SHP77 (cell line): ENCODE measurements around the gene SLC22A15.
"Not testable (repeated sequence)": the region's sequence is repeated elsewhere in the genome, so short reads cannot be mapped to it uniquely, and the experiment has no call there.

Experiments
- DNase-seq, 2 experiments: peaks; one replicate each; lab custom pipeline; 2025; lab: John Stamatoyannopoulos, UW

SLC22A15 gene

DNA sequence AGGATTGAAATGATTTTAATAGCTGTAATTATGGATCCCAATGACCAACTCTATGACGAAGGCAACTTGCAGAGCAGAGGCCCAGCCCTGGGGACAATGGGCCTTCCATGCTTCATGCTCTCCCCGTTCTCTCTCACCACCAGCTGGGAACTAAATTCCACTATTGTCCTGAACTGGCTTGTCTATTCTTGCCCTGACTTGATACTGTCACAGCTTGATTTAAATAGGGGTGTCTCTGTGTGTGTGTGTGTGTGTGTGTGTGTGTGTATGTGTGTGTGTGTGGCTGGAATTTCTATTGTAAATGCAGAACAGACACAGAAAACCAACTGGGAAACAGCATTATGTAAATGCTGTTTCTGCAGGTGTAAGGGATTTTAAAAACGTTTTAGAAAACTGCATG lies 57.0 kb downstream of the SLC22A15 start:
- no peak for DNase-seq

DNA sequence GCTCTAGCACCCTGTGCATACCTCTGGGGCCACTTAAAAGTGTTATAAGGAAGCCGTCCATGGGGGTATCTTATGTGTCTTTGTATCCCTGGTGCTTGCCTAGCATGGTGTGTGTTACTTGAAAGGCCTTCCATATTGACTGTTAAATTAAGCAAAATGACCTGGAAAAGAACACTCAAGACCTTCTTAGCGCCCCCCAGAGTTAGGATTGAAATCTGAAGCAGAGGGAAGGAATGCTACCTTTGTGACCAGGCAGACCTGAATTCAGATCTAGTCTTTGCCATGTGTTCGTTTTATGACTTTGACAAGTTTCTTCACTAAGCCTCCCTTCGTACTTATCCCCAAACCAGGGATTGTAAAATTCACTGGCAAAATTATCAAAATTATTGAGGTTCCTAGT lies 59.9 kb downstream of the SLC22A15 start:
- no peak for DNase-seq

DNA sequence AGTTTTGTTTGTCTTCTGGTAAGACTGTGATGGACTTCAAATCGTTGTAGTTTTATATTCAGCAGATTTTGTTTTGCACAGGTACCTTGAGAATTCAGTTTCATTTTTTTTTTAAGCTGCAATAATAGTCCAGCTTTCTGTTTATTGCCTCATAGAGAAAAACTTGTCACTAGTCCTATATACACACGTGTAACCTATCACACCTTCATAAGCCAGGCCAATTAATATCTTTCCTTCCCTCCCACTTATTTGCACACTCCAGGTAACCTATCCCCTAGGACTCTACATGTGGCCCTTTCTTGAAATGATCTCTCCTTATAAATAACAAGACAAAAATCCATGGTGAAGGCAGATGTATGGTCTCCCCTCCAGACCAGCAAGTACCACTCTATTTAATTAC lies 62.4 kb downstream of the SLC22A15 start:
- no peak for DNase-seq

DNA sequence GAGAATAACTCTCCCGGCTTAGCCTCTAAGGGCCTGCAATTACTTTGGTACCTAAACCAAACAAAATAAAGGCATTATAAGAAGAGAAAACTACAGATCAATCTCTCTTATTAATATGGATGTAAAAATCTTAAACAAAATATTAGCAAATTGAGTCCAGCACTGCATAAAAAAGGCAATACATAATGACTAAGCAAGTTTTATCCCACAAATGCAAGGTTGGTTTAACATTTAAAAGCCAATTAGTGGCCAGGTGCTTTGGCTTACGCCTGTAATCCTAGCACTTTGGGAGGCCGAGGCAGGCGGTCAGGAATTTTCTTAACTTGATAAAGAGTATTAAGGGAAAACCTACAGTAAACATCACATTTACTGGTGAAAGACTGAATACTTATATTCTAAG lies 67.8 kb downstream of the SLC22A15 start:
- DNase-seq: no peak

DNA sequence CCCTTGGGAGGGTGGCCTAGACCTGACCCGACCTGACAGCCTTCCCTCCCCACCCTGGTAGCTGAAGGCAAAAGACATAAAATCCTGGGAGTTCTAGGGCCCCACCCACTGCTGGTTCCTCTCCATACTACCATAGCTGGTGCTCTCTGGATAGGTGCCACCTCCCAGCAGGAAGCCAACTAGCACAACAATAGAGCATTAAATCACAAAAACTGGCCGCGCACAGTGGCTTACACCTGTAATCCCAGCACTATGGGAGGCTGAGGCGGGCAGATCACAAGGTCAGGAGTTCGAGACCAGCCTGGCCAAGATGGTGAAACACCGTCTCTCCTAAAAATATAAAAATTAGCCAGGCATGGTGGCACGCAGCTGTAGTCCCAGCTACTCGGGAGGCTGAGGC lies 70.6 kb downstream of the SLC22A15 start:
- DNase-seq: not testable (repeated sequence)

DNA sequence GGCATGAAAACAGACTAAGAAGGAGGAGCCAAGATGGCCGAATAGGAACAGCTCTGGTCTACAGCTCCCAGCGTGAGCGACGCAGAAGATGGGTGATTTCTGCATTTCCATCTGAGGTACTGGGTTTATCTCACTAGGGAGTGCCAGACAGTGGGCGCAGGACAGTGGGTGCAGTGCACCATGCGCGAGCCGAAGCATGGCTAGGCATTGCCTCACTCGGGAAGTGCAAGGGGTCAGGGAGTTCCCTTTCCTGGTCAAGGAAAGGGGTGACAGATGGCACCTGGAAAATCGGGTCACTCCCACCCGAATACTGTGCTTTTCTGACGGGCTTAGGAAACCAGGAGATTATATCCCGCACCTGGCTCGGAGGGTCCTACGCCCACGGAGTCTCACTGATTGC lies 75.6 kb downstream of the SLC22A15 start:
- DNase-seq: not testable (repeated sequence)

DNA sequence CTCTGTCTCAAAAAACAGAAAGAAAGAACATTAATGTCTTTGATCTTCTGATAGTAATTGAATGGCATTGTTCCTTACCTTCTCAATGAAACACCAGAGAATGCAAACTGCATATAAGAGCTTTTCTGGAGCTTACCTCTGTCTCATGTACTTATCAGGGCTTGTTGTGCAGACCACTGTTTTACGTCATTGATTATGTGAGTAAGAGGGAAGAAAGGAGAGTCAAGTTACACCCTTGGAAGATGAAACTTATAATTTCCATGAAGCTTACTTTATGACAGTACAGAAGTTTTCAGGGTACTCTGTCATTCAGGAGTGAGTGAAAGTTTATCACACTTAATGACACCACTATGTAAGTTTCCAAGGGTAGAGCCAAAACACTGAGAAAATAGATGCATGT lies 85.9 kb downstream of the SLC22A15 start:
- DNase-seq: no peak

DNA sequence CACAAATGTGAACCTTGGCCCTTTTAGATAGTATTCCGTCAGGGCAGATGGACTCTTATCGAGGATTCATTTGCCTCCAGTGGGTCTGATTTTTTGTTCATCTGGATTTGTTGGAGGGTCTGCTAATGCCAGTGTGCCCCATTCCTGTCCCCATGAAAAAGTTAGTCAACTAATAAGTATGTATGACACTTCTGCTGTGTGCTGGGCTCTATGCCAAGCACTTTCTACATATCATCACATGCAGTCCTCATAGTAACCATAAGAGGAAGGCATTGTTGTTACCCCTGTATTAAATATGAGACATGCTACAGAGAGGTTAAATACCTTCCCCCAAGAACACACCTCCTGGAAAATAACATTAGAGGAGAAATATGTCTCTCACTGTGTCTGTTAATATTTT lies 88.3 kb downstream of the SLC22A15 start:
- DNase-seq: no peak

DNA sequence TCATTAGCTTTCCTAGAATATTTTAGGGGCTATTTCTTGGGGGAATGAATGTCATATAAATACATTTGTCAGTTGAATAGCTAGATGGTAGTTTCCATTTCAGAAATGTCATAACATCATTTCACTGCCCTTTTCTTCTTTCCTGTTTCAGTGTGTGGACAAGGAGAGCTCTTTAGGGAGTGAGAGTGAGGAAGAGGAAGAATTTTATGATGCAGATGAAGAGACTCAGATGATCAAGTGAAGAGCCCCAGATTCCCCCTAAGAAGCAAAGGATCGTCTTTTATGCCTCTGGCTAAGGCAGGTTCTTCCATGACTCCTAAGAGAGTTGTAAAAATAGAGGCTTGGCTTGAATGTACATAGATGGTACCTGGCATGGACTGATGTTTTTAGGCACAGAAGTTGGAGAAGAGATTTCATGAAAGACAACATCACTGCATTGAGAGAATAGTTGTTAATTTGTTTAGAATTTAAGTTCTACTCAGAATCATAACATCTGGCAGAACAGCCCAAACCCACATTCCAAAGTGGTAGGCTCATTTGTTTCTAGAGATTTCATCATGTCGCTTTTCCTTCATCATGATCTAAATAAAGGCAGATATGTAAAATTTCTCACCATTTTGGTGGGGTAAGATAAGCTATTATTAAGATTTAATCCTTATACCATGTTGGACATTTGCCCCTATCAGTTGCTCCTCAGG lies 90.7 kb downstream of the SLC22A15 start:
- no peak for DNase-seq

DNA sequence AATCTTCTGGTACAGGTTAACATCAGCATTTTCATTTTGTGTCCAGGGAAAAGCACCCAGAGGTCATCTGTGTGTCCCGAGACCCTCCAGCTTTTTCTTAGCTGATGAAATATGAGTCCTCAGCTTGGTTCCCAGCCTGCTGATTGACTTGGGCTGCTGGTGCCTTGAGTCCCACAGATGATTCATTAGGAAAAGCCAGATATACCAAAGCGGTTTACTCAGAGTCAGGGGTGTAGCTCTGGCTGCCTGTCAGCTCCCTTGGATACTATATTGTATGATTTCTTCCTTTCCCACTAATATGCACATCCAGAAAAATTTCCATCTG lies 91.2 kb downstream of the SLC22A15 start:
- DNase-seq: no peak

DNA sequence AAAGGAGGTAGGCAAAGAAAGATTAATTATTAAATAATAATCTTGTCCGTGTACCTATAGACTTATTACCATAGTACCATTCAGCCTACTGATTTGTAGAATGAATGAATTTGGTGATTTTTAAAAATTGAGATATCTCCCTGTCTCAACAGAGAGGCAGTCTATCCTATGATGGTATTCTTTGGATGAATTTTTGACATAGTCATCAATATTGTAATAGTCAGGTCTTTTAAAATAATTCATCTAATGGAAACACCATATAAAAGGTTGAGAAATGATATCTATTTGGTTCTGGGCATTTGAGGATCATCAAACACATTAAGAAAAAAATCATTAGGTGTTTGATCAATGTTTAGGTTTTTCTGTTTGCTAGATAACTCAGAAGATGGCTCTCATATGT lies 99.3 kb downstream of the SLC22A15 start:
- no peak for DNase-seq

DNA sequence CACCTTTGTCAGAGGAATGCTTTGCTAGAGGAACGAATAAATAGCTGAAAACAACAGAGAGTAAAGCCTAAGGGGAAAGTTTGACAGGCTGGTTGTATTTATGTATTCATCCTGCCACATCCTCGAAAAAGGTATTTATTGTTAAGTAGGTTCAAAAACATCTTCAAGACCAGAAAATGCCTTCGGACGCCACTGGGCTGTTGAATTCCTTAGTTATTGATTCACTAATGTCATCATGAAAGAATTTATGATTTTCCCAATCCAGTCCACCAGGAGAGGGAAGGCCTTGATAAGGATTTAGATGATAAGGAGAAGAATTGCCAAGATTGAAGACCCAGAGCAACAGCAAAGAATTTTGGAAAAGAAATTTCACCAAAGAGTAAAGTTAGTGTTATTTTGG lies 99.7 kb downstream of the SLC22A15 start:
- DNase-seq: no peak

DNA sequence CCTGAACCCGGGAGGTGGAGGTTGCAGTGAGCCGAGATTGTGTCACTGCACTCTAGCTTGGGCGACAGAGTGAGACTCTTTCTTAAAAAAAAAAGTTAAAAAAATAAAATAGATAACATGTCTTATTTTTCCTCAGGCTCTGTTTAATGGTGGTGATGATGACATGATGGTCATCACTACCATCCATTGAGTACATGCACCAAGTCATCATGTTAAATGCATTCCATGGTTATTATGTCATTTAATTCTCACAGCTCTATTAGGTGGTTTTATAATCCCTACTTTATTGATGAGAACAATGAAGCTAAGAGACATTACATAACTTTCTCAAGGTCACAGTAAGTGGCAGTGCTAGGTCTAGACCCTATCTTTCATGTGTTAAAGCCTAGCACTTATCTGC lies 100.5 kb downstream of the SLC22A15 start:
- DNase-seq: no peak

DNA sequence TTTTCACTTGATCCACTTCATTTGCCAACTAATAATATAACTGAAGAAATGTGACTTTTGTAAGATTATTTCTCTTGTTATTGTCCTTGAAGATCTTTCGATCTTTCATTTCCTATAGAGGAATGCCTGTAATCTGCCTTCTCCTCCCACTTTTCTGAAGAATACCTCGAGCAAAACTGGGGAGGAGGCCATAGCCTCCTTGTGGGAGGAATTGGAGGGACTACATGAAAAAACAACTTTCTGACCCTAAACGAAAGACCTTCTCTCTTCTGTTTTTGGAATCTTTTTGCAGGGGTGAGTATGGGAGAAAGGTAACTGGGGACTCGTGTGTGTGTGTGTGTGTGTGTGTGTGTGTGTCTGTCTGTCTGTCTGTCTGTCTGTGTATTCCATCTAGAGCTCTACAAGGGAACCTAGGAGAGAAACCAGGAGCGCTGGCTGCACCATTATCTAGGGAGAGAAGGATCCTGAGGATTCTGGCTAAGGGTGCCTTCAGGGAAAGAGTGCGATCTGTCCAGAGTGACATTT lies 102.4 kb downstream of the SLC22A15 start:
- DNase-seq: no peak

DNA sequence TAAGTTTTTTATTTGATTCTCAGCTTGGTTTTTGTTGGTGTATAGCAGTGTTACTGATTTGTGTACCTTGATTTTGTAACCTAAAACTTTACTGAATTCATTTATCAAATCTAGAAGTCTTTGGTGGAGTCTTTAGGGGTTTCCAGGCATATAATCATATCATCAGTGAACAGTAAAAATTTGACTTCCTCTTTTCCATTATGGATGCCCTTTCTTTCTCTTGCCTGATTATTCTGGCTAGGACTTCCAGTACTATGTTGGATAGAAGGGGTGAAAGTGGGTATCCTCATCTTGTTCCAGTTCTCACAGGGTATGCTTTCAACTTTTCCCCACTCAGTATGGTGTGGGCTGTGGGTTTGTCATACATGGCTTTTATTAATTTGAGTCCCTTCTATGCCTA lies 111.3 kb downstream of the SLC22A15 start:
- no peak for DNase-seq

DNA sequence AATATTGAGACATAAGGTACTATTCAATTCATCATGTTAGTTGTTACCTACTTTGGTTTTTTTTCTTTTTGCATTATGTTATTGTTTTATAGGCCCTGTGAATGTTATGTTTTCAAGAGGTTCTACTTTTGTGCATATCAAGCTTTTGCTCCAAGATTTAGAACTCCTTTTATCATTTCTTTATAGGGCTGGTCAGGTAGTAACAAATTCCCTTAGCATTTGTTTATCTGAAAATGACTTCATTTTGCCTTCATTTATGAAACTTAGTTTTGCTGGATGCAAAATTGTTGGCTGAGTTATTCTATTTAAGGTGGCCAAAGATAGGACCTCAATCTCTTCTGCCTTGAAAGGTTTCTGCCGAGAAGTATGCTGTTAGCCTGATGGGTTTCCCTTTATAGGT lies 113.6 kb downstream of the SLC22A15 start:
- DNase-seq: no peak

DNA sequence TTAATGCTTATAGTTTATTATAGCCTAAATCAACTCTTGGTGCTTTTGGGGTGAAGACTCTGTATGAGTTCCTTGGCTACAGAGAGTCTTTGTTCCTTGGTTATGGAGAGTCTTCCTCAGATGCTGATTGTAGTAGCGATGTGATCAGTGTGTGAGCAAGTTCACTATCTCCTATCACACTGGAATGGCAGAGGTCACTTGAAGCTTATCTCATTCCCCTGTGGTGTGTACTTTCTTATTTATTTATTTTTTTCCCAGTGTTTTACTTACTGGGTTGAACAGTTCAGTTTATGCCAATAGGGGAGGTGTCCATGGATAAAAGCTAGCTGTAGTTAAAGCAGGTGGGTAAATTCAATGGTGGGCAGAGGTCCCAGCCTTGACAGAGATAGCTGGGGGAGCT lies 114.8 kb downstream of the SLC22A15 start:
- DNase-seq: no peak

DNA sequence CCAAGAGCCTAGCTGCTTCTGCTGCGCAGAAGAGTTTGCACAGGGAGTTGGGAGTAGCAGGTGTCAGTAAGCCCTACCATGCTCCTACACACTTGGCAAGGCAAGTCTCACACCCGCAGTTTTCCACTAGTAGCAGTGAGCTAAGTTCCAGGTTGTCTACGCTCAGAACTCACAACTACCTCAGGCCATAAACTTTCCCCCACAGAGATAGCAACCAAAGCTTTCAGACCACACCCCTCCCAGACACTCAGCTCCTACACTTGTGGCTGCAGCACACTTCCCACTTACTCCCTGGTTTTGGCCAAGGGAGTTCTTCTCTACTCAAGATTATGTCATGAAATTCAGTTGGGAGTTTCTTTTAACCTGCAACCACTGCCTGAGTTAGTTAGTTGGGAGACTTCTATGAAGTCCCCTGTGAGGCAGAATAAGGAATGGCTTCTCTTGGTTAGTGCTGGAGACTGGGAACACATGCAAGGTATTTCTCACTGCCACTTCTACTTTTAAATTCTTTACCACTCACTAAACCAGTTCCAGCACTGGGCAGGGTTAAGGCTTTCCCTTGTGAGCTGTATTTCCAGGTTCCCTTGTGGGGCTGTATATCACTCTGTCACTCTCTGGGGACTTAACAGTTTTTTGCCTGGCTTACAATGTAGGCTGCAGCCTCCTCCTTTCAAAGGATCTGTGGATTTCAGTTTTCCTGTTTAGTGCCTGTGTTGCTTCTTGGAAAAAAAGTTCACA lies 116.6 kb downstream of the SLC22A15 start:
- no peak for DNase-seq

DNA sequence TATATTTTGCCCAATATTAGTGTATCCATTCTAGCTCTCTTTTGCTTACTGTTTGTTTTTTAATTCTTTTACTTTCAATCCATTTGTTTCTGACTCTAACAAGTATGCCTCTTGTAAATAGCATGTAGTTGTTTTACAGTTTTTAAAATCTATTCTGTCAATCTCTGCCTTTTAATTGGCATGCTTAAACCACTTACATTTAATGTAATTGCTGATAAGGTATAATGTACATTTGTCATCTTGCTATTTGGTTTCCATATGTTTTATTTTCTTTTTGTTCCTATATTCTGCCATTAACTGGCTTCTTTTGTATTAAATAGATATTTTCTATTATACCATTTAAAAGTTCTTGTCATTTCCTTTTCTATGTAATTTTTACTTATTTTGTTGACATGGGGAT lies 118.7 kb downstream of the SLC22A15 start:
- no peak for DNase-seq

DNA sequence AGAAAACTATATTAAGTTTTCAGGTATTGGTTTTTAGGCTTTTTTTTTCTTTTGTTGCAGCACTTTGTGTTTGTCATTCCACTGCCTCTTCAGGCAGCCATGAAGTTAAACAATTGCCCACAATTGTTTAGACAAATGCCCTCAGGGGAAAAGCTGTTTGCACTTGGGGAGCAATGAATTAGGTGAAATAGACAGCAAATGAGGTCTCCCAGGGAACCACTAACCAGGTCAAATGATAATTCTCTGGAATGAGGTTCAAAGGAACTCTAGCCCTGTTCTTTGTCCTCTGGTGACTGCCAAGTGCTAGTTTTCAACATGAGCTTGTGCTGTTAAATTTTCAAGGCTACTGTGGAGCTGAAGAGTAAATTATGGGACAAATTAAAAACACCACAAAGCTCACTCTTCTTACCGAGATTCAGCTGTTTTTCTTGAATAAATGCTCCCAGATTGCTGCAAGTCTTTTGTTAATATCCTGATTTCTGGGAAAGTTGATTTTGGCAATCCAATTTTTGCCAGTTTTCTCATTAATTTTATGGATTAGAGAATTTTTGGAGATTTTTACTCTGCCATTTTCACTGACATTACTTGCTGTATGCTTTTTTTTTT lies 119.8 kb downstream of the SLC22A15 start:
- DNase-seq: no peak

DNA sequence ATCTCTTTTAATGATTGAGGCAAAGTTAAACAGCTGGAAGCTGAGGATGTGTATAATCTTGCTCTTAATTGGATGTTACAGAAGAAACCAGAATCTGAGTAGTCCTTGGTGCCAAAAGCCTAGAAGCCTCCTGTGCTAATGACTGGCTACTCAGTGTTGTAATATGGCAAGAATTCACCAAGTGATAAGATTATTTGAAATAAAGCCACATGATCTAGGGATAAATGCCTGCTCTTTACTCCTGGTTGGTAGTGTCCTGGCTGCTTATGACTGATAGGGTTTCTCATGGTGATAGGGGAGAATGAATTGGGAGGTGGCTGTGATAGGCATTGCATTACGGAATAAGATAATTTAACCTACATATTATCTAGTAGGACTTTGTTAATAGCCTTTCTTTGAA lies 121.3 kb downstream of the SLC22A15 start:
- DNase-seq: no peak

DNA sequence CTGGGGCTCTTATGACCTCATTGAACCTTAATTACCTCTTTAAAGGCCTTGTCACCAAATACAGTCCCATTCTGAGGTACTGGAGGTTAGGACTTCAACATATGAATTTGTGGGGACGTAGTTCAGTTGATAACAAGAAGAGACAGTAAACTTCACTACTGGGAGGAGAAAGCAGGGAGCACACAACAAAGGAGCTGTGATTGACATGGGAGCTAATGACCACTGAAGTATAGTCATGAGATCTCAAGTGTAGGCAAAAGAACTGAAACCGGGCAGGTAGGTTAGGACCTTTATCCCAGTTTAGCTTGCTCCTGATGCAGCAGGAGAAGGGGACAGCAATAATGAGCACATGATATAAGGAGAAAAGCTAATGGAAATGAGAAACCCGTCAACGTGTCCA lies 123.1 kb downstream of the SLC22A15 start:
- no peak for DNase-seq

DNA sequence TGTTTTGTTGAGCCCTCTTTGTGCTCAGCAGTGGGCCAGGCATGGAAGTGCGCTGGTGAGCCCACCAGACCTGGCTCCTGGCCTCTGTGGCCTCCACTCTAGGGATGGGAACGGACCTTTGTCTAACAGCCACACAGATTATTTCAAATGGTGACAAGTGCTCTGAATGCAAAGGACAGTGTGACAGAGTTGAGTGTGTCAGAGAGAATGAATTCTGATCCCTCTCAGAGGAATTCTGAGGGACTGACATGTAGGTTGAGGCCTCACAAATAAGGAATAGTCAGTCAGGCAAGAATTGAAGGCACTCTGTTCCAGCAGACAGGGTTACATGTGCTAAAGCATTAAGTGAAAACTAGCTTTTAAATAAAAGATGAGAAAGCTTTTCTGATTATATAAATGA lies 123.6 kb downstream of the SLC22A15 start:
- no peak for DNase-seq
